Activated CD8-positive, alpha-beta memory T cell treated with anti-CD3 and anti-CD28 coated beads, Interleukin-2, amount 50 U/mL, for 4 hours (primary cell): ENCODE data around the gene TEP1.
"Not testable (repeated sequence)": the region's sequence is repeated elsewhere in the genome, so short reads cannot be mapped to it uniquely, and the experiment has no call there.

ENCODE experiments used
- DNase-seq: peaks from one replicate; pipeline ENCODE4 v3.0.0-alpha.2; 2020

The TEP1 gene

DNA sequence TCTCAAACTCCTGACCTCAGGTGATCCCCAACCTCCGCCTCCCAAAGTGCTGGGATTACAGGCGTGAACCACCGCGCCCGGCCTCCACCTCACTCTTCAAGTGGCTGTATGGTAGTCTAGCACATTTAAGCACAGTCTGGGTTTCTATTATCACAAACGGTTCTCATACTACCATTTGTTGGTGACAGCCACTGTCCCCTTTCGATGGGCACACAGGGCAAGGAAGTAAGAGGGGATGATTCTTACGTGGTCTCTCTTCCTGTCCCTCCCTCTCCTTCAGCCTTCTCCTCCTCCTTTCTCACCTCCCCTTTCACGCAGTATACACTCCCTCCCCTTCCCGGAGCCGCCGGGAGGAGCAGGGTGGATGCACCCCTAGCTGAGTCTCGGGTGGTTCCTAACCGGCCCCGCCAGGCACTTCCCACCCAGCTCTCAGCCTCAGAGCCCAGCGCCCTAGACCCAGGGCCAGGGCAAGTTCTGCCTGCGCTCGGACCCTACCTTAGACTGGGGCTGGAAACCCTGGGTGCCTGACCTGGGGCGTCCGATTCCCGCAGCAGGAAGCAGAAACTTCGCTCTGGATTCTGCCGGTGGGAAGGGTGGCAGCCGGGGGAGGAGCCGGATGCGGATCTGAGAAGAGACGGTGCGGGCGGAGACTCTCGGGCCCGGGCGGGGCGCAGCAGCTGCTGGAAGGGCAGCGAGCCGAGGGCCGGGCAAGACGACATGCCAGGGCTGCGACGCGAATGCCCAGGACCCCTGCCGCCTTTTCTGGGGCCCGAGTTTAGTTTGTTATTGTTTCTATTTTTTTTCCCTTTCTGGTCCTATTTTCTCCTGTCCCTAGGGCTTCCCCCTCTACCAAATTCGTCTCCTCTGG, at the start of gene TEP1:
TEP1 (minus strand) TSS at position 626 of the 868 bp plus-strand sequence. CDS start 5,062 bp downstream, outside the sequence.
- DNase-seq = peak; percentile 71

GRCh38 chr14:20461225-20462141, 48.2 kb upstream of the TEP1 start, which contains the start of gene PIP4P1:
PIP4P1 (minus strand) TSS chr14:20461434; CDS start chr14:20461325, 109 bp downstream.
- DNase-seq = peak; percentile 96

DNA sequence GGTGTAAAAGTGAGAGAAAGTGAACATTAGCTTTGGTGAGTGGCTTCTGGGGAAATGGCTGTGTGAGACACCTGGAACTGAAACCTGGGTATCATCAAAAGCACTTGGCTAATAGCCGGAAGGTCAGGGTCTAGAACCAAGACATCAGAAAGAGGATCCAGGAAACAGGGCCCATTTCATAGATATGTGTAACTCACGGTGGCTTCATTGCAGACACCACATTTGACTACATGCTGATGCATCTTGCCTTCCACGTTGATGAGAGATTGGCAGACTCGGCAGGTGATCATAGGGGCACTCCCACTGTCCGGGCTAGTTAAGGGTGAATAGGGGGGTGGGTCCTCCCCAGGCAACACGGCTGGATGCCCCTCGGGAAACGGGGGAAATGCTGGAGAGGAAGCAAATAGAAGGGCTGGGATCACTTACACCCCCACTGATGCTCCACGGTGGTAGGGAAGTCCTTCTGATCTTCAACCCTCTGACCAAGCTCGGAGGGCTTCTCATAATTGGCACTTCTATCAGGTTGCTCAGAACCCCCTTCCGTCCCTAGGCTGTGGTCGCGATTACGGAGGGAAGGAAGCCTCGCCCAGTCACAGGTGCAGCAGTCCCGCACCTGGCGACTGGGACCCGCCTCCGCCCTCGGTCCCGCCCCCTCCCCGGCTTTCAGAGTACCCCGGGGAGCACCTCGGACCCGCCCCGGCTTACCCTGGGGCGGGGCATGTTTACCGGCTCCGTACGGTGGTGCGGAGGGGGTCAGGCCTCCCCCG, 47.3 kb upstream of the TEP1 start:
- DNase-seq = peak; percentile 55

DNA sequence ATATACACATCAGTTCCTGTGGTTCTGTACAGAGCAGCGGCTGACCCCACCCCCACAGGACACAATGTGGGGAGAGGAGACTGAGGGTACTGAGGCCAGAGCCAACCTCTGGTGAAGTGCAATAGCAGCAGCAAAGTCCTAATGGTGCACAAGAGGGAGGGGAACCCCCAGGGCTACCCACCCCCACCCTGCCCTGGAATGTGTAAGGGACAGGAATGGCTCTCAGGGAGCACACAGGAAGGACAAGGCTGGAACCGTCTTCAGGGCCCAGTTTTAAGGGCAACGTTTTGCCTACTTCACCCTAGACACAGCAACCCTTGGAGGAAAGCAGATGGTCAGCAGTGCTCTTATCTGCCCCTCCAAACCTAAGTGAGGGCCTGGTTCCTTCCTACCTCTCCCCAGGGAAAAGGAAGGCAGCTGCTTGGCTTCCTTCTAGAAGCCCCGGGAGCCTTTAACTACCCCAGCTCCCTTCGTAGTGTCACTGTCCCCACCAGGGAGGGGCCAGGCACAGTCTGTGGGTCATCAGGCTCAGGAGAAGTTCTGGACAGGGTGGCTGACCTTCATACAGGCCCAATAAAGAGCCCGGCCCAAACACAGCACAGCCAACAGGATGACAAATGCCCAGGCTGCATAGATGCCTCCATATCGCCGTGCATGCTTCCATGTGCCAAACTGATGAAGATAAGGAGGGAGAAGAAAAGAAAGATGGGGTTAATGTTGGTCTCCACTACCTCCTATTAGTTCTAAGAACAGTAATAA, 44.9 kb upstream of the TEP1 start:
- no peak for DNase-seq

GRCh38 chr14:20456971-20457370, 43.7 kb upstream of the TEP1 start:
- no peak for DNase-seq

- no peak for DNase-seq
Measured at GRCh38 chr14:20455355-20456300, 42.3 kb upstream of the TEP1 start.

- DNase-seq = peak; percentile 97
Measured at GRCh38 chr14:20454516-20455354, 41.4 kb upstream of the TEP1 start, which contains the start of the genes APEX1 and OSGEP. APEX1 (plus strand) TSS chr14:20455226; CDS start chr14:20455646, 420 bp downstream. OSGEP (minus strand) TSS chr14:20454812; CDS start chr14:20454683, 129 bp downstream.

- DNase-seq = not testable (repeated sequence)
Measured at GRCh38 chr14:20452831-20453230, 39.5 kb upstream of the TEP1 start.

GRCh38 chr14:20446889-20447288, 33.6 kb upstream of the TEP1 start:
- DNase-seq = no peak

DNA sequence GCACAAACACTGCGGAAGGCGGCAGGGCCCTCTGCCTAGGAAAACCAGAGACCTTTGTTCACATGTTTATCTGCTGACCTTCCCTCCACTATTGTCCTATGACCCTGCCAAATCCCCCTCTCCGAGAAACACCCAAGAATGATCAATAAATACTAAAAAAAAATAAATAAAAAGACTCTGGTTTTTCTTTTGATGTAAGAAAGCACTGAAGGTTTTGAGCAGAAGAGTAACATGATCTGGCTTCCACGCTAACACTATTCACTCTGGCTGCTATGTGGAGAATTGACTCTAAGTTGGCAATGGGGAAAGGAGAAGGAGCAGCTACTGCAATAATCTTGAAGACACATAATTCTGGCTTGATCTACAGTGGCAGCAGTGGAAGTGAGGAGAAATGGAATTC, 30.3 kb upstream of the TEP1 start:
- DNase-seq = not testable (repeated sequence)

DNA sequence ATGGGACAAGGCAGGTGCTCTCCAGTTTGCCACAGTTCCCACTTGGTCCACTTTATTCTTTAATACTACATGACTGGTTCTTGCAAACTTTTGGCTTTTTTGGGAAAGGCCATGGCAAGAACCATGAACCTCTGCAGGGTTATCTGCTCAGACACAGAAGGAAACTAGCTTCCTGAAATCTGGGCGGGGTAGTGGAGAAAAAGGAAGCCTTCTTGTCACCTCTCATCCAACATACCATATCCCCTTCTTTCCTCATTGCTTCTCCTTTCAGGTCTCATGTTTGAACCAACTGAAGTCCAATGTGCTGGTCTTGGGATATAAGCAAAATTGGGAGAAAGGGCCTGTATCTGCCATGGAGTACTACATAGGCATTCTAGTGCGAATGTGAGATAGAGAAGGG, 28.2 kb upstream of the TEP1 start:
- no peak for DNase-seq

DNA sequence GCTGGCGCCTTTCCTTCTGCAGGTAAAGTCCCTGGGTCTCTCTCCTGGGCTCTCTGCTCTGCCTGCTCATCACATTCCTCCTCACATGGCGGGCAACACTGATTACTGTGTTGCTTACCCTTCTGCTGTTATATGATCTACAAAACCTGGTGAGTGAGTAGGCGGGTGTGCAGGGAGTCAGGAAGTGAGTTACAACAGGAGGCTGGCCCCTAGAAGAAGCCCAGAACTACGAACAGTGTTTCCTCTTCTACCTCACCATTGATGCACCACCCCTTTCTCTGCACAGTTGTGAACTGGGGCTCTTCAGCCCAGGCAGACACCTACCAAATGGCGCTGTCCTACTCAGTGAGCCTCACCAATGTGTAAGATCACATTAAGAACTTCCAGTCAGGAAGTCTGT, 27.6 kb upstream of the TEP1 start:
- DNase-seq = no peak

- no peak for DNase-seq
Measured at GRCh38 chr14:20440465-20440864, 27.2 kb upstream of the TEP1 start.

GRCh38 chr14:20438664-20439063, 25.4 kb upstream of the TEP1 start:
- no peak for DNase-seq

DNA sequence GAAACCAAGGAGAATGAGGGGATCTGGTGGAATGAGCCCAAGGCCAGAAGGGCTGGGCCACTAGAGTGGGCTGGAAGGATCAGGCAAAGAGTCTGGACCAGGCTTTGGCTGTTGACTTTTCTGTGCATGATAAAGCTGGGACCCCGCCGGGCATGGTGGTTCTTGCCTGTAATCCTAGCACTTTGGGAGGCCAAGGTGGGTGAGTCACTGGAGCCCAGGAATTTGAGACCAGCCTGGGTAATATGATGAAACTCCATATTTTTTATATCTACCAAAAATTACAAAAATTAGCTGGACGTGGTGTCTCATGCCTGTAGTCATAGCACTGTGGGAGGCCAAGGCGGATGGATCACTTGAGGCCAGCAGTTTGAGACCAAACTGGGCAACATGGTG, 23.1 kb upstream of the TEP1 start:
- DNase-seq = no peak

DNA sequence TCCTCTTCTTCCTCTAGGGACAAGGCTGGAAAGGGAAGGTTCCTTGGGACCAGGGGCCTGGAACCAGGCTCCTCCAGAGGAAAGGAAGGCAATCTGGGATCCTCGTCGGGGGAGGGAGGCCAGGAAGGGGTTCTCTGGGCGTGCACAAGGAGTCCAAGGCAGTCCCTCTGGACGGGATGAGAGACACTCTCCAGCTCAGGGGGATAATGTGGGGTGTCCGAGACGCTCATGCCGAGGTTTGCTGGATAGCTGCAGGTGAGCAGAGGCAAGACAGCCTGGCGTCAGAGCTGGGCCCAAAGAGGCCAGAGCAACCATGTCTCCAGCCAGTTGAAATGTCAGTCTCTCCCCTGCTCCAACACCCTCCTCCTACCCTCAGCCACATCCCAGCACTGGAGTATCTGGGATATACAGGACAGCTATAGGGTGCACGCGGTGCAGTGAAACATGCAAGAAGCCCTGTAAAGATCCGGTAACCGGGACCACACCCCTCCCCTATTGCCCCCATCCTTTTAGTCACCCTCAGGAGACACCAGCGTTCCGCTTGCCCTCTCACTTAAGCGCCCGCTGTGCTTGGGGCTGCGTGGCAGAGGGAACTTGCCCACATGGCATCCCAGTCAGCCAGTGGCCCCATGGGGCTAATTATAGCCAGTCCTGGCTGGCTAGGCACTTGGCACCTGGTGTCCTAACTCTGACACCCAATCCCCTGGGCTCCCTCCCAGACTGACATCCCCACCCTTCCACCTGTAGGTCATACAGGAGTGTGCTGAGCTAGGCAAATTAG, 22.5 kb upstream of the TEP1 start, which contains the start of gene KLHL33:
KLHL33 (minus strand) TSS at position 585 of the 781 bp plus-strand sequence; CDS start at position 230, 355 bp downstream.
- no peak for DNase-seq

DNA sequence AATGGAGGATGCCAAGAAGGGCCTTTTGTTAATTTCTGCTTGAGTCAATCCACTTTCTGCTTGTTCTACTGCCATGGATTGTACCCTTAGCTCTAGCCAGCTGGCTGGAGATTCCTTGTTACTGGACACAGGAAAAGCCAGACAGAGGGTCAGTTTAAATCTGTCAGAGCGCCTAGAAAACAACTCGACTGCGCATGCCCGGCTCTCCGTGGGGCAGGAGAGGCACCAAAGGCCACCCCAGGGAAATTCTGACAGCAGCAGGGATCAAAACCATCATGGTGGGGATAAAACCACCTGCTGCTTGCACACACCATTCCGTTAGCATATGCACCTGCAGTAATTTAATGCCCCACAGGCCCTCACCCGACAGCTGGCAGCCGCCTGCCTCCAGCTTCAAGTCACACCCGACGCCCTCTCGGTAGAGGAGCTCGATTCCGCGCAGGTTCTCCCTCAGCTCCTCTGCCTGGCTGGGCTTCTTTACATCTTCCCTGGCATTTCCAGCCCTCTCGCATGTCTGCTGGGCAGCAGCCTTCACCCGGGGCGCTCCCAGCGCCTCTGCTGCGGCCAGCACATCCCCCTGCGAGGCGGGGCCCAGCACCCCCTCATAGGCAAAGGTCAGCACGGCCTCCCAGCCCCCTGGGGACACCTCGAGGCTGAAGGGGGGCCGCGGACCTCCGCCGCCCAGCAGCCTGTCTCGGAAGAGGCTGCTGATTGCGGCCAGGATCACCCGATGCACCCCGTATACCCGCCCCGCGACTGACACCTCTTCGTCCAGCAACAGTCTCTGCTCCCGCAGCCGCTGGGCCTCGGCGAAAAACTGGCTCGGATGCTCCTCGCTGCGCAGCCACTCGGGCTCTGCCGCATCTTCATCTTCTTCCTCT, 21.6 kb upstream of the TEP1 start:
- DNase-seq = no peak
